Measurements from ENCODE around the gene VPS72. TPM values are rescaled to one million over a fixed set of nuclear protein-coding genes. Genes with fewer than 3 reads are reported as not detected.
A peak's percentile ranks its signal among the peaks of the same experiment; 100 is the strongest.
"Not testable (repeated sequence)": the region's sequence is repeated elsewhere in the genome, so short reads cannot be mapped to it uniquely, and the experiment has no call there.

VPS72 gene, protein sequence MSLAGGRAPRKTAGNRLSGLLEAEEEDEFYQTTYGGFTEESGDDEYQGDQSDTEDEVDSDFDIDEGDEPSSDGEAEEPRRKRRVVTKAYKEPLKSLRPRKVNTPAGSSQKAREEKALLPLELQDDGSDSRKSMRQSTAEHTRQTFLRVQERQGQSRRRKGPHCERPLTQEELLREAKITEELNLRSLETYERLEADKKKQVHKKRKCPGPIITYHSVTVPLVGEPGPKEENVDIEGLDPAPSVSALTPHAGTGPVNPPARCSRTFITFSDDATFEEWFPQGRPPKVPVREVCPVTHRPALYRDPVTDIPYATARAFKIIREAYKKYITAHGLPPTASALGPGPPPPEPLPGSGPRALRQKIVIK
- 29.2 TPM for total RNA-seq

DNA sequence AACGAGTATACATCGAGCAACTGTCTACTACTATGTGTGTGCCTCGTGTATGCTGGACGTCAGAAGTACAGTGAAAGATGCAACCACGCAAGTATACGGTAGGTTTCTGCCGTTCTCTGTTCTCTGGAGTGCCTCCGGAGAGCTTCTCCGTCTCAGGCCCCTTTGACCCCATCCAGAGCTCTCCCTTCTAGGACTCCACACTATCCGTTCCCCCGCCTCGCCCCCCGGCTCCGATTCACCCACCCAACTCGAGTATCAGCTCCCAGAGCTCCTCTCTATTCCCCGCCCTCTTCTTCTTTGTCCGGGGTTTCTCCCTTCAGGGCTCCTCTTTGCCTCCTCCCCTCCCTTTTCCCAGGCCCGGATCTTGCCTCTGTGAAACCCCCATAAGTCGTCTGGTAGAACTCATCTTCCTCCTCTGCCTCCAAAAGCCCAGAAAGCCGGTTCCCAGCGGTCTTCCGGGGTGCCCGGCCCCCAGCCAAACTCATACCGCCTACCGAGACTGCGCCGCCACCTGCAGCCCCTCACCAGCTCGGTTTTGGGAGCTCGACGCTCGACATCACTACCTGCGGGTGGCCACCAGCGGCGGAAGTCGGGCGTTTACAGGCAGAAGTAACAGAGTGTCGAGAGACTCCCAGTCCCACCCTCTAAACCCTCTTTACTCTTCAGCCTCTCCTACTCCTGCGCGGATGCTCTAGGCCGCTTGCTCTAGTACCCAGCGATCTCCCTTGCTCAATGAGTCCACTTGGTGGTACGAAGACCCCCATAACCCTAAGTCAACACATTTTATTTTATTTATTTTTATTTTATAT, at the start of gene VPS72:
VPS72 (minus strand) TSS at position 561 of the 809 bp plus-strand sequence; CDS start at position 485, 76 bp downstream.
- DNase-seq = peak; percentile 96

DNA sequence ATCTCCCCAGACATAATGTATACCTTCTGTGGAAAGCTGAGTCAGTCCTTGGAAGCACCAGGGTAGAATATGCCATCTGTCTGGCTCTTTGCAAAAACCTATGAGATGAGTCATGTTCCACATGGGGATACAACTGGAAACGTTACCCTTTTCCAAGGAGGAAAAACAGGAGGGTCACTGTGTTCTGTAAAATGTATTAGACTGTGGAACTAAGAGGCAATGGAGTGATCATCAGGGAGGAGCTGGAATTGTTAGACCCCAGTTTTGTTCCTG, 48.4 kb upstream of the VPS72 start:
- DNase-seq = no peak

DNA sequence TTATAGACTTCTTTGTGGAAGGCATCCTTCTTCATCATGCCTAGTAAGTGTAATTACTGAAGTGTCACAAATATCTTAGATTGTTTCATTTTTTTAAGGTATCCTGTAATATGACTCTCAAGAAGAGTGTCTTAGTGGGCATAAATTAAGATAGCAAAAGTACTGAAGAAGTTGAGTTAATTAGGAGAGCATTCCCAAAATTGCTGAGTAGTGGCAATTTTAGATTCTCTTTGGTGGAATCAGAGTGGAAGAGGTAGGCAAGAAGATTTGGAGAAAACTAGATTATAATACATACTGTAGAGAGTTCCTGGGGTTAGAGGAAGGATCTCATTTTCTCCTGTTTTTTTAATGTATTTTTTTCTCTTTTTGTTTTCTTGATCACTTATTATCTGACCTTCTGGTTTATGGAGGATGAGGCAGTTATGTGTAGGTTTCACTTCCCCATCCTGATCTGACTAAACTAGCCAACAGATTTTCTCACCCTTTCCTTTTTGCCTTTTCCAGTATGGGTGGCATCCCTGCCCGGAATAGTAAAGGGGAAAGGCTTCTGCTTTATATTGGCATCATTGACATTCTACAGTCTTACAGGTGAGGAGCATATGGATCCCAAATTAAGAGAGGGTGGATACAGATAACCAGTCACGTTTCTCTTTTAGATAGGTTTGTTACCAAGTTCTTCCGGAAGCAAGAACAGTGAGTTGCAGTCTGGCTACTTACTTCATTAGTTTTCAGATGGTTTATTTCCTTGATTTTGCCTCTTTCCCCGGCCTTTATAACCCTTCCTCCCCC, 47.9 kb upstream of the VPS72 start:
- DNase-seq = no peak

DNA sequence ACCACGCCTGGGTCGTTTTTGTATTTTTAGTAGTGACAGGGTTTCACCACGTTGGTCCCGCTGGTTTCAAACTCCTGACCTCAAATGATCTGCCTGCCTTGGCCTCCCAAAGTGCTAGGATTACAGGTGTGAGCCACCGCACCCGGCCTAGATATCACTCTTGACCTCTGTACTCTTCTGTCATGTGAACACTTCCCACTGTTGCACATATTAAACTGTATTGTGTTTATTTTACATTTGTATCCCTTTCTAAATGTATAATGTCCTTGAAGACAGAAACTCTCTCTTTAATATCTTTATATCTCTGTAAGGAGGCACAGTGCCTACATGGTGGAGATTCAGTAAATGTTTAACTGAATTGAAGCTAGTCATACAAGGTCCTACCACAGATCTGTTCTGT, 45.2 kb upstream of the VPS72 start:
- no peak for DNase-seq

DNA sequence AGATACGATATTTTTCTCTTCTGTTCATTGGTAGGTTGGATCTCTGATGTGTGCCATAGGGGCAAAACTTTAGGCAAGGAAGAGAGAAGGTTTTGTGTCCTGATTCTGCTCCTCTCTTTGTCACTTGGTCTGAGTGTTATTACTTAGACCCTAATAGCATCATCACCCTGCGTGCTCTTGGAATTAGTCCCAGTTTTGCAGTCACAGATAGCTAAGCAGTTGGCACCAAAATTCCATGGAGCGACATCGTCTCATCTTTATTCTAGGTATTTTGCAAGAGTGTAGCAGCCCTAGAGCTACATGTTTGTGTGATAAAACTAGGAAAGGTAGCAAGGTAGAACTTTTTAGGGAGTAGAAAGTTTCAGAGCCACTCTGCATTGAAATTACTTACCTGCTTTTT, 32.1 kb upstream of the VPS72 start:
- peak; percentile 8 for DNase-seq

DNA sequence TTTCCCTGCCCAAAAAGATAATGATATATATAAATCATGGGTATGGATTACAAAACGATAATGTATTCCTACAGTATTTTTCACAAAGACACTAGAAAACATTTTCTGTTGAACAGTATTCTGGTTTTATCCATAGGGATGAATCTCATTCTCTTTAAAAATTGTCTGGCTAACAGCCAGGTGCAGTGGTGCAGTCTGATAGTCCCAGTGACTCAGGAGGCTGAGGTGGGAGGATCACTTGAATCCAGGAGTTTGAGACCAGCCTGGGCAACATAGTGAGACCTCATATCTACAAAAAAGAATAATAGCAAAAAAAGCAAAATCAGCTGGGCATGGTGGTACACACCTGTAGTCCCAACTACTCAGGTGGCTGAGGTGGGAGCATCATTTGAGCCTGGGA, 31.6 kb upstream of the VPS72 start:
- no peak for DNase-seq

DNA sequence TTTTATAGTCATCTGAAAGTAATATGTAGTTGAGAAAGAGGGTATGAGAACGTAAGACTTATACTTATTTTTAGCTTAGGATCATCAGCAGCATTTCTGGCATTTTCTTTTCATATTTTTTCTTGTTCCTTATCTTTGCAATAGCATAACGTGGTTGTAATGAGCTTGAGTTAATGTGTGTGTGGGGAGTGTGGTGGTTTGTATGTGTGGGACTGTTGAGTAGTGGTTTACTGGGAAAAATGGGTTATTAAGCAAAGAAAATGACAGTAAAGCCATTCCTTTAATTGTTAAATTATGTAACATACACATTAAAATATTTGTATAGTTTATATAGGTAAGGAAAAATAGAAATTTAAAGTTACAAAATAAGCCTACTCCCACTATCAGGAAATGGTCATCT, 23.6 kb upstream of the VPS72 start:
- DNase-seq = no peak

DNA sequence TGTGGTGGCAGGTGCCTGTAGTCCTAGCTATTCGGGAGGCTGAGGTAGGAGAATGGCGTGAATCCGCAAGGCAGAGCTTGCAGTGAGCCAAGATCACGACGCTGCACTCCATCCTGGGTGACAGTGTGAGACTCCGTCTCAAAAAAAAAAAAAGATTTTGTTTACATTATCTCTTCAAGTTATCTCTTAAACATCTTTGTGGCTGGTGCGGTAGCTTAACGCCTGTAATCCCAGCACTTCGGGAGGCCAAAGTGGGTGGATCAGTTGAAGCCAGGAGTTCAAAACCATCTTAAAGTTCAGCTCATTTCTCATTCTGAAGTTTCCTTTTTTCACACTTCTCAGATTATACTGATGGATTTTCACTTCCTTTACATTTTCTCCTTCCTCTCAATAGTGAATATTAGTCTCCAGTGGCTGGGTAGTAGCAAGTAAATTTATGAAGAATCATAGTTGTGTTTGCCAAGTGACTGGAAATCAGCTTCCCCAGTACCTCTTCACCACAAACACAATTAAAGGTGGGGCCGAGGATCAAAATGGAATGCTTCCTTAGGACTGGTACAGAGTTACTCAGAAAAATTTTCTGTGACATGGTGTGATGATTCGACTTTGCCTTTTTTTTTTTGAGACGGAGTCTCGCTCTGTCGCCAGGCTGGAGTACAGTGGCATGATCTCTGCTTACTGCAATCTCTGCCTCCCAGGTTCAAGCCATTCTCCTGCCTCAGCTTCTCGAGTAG, 22.1 kb upstream of the VPS72 start:
- DNase-seq = no peak

DNA sequence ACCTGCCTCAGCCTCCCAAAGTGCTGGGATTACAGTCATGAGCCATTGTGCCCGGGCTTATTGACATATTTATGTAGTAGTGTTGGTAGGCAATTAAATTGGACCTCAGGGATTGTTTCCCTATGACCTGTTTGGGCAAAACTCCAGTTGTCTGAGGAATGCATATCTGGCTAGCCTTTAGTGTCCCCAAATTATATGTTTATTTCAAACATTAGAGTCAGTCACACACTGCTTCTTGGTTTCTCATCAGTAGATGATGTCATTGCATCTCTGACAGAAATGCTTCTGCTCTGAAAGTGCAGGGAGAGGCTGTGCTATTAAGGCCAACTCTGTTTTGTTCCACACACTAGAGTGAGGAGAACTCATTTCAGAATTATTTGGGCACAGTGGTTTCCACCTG, 20.8 kb upstream of the VPS72 start:
- DNase-seq = no peak

DNA sequence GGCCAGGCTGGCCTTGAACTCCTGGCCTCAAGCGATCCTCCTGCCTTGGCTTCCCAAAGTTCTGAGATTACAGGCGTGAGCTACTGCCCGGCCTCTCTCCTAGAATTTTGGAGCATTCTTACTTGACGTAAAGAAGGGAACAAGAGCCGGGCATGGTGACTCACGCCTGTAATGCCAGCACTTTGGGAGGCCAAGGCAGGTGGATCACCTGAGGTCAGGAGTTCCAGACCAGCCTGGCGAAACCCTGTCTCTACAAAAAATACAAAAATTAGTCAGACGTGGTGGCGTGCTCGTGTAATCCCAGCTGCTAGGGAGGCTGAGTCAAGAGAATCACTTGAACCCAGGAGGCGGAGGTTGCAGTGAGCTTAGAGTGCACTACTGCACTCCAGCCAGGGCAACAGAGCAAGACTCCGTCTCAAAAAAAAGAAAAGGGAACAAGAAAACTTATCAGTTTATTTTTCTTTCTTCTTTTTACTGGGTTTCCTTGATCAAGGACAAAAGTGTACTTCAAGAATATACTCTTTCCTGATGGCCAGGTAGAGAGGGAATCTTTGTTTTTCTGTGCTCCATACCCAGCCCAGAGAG, 15.5 kb upstream of the VPS72 start:
- DNase-seq = not testable (repeated sequence)

DNA sequence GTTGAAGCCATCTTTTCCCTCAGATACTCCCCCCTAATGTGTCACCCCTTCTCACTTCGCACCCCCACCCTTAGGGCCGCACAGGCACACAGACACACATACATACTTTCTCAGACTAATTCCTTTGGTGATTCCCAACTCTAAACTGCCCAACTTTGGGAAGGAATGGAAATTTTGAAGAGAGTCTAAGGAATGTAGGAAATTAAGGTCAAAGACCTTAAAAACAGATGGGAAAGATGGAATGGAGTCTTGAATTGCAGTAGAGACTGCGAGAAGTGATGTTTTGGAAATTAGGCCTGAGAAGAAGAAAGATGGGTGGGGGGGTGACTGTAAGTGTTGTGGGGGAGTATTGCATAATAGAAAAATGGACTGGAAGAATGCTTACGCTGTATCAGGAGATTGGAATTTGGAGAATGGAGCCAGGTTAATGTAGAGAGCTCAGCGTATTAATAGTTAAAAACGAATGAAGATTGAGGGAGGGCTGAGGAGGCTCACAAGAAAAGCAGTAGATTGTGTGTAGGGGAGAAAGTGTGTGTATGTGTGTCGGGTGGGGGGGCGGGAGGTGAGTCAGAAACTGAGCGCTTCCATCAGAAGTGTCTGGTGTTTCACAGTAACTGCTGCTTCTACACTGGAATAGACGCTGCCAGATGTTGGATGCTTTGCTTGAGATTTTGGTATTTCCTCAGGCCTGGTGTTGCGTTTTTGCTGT, 10.0 kb upstream of the VPS72 start:
- DNase-seq = peak; percentile 27

DNA sequence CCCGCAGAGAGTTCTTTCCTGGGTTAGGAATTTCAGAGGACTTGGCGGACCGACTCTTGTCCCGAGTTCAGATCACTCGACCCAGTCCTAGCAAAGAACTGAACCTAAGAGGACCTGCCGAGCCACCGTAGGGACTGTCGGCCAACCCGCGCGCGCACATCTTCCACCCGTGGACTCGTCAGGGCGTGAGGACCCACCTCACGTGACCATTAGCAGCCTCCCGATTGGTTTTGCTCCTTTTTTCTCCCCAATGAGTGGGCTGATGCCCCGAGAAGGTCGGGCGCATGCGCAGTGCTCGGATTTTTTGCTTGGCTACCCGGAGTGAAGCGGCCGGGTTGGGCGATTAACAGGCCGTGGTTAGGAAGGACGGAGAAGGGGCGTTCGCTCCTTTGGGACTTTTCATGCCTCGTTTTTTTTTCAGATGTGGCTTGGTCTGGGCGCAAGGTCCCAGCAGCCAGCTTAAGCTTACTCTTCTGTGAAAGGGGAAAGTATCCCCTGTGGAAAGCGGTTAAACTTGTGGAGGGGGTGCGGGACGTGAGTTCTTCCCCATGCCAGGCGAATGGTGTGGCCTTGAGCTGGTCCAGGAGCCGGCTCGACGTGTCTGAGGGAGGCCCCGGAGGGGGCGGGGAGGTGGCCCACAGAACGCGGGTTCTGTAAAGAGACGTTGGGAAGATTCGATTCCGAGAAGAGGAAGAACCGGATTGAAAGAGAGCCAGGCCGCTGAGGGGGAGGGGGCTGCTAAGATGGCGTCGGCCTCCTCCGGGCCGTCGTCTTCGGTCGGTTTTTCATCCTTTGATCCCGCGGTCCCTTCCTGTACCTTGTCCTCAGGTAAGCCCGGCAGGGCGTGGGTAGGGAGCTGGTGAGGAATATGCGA, 8.5 kb upstream of the VPS72 start, which contains the start of gene PIP5K1A:
PIP5K1A (plus strand) TSS at position 299 of the 874 bp plus-strand sequence; CDS start at position 744, 445 bp downstream.
- peak; percentile 100 for DNase-seq

DNA sequence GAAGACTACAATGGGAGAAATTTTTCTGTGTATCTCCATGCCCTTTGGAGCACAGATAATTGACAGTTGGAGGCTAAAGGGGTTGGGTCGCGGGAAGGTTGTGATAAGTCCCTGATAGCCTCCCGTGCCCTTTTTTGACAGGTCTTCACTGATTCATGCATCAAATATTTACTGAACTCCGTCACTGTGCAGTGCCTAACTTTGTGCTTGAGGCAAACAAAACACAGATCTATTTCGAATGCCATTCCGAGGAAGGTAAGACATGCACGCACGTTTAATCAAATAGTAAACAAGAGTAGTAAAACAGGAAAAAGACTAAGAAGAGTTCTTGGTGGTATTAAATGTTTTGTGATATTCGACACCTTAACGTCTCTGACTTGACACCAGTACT, 7.9 kb upstream of the VPS72 start:
- DNase-seq = no peak

DNA sequence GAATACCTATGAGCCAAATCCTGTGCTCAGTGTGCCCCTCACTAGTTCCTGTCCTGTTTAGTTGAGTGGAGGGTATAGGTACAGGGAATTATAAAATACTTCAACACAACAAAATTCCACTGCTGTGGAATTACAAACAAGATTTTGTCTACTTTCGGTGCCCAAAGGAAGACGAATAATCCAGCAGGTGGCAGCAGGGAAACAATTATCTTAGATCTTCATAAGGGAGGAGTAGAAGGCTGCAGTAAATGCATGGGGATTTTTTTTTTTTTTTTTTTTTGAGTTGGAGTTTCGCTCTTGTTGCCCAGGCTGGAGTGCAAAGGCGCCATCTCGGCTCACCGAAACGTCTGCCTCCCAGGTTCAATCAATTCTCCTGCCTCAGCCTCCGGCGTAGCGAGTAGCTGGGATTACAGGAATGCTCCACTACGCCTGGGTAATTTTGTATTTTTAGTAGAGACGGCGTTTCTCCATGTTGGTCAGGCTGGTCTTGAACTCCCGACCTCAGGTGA, 6.3 kb upstream of the VPS72 start:
- peak; percentile 90 for DNase-seq

DNA sequence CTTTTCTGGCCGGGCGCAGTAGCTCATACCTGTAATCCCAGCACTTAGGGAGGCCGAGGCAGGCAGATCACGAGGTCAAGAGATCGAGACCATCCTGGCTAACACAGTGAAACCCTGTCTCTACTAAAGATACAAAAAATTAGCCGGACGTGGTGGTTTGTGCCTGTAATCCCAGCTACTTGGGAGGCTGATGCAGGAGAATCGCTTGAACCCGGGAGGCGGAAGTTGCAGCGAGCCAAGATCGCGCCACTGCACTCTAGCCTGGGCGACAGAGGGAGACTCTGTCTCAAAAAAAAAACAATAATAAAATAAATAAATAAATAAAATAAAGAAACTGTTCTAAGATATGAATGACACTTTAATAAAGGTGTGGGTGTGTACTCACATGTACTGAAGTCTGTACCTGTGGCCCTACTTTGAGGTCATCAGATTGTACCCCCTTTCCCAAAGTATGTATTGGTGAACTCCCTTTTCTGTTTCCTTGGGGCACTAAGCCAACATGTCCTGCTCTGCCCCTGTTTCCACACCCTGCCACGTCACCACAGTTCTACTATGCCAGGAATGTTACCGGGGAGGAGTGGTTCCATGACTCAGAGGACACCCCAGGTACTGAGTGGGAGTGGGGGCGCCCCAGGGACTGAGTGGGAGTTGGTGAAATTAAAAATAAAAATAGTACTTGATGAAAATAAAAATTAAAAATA, 5.0 kb upstream of the VPS72 start:
- peak; percentile 44 for DNase-seq

DNA sequence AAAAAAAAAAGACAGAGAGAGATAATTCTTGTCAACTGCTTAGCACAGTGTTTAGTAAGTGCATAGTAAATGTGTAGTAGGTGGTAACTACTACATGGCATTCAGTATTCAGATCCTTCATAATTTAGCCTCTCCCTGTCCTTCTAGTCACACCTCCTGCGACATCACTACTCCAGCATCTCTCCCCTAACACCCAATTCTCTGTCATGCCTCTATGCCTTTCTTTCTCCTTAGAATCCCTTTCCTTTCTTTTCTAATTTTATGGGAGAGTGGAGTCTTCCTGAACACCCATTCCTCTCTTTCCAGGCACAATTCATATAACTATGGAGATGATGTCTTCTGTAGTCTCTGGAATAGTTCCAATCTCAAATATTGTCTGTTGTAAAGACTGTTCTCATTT, 3.9 kb upstream of the VPS72 start:
- DNase-seq = no peak

DNA sequence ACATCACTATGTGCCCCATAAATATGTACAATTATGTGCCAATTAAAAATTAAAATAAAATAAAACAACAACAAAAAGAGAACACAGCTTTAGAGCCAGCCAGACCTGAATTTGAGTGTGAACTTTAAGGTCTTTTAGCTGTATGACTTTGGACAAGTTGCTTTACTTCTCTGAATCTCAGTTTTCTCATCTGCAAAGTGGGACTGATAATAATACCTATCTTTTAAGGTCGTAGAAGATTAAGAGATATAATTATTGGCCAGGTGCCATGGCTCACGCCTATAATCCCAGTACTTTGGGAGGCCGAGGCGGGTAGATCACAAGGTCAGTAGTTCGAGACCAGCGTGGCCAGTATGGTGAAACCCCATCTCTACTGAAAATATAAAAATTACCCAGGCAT, 3.3 kb upstream of the VPS72 start:
- DNase-seq = no peak

DNA sequence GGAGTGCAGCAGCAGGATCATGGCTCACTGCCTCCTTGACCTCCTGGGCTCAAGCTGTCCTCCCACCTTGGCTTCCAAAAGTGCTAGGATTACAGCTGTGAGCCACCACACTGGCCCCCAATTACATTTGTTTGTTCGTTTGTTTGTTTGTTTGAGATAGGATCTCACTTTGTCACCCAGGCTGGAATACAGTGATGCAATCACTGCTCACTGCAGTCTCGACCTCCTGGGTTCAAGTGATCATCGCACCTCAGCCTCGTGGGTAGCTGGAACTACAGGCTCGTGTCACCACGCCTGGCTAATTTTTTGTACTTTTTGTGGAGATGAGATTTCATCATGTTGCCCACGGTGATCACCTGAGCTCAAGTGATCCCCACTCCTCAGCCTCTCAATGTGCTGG, 2.0 kb upstream of the VPS72 start:
- no peak for DNase-seq

DNA sequence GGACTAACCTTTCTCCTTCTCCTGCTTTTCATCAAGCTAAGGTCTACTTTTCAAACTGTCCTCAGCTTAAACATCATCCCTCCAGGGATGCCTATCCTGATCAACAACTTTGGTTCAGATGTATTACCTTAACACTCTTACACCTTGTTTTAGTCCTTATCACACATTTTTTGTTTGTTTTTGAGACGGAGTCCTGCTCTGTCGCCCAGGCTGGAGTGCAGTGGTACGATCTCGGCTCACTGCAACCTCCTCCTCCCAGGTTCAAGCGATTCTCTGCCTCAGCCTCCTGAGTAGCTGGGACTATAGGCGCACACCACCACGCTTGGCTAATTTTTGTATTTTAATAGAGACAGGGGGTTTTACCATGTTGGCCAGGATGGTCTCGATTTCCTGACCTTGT, 1.3 kb downstream of the VPS72 start:
- not testable (repeated sequence) for DNase-seq
